Measurements from ENCODE around the gene MAP4K2.

GRCh38 chr11:64739871-64740270 is 63.1 kb downstream of the MAP4K2 start:
- no peak for TF ChIP-seq IRF1 (CRISPR knock-in tag; IDR thresholded peaks at IDR 0.05)
- no peak for TF ChIP-seq TEAD1 (CRISPR knock-in tag; IDR thresholded peaks at IDR 0.05)
